ENCODE measurements around the gene AIFM1. TPM values are rescaled to one million over a fixed set of nuclear protein-coding genes. Genes with fewer than 3 reads are reported as not detected.
A peak's percentile ranks its signal among the peaks of the same experiment; 100 is the strongest.

AIFM1 gene
- polyA plus RNA-seq, 1 donor: 100 TPM

- no peak for DNase-seq
Observed at GRCh38 chrX:130093271-130093670, 72.4 kb downstream of the AIFM1 start.

GRCh38 chrX:130091980-130092522 lies 73.6 kb downstream of the AIFM1 start:
- no peak for DNase-seq

GRCh38 chrX:130090364-130090763 lies 75.3 kb downstream of the AIFM1 start:
- no peak for DNase-seq

- no peak for DNase-seq
Observed at GRCh38 chrX:130086447-130087206, 79.0 kb downstream of the AIFM1 start.

DNA sequence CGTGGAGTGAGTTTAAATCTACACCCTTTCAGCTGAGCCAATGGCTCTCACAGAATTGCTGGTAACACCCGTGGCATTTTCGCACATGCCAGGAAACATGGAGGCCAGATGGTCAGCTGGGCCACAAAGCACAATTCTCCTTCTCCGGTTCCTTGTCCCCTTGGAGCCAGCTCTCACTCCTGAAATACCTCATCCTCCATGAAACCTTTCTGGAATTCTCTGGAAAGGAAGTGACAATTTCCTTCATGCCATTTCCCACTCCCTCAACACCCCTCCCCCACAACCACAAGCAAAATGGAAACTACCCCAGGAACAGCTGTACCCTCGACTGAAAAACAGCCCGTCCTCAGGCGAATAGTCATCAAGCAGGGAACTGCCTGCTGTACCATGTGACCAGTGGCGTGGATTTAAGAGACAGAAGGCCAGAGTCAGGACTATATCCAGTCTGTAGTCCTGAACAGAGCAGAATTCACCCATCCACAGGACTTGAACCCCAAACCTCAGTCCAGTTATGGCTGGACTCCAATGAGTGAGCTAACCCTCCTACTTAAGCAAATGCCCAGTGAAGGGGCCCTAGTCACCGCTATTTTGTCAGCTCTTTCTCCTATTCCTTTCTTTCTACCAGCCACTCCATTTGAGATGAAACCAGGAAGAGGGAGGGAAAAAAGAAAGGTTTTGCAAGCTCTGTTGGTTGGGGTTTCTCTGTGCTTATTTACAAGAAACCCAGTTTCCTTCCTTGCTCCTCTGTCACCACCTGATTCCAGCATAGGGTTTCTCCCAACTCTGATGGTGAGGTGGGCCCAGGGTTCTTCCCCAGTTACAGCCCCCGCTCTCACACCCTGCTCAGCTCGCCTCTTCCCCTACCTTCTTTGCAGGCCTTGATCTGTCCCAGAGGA lies 79.8 kb downstream of the AIFM1 start:
- DNase-seq: no peak

- no peak for DNase-seq
Observed at GRCh38 chrX:130084631-130085237, 80.9 kb downstream of the AIFM1 start.

DNA sequence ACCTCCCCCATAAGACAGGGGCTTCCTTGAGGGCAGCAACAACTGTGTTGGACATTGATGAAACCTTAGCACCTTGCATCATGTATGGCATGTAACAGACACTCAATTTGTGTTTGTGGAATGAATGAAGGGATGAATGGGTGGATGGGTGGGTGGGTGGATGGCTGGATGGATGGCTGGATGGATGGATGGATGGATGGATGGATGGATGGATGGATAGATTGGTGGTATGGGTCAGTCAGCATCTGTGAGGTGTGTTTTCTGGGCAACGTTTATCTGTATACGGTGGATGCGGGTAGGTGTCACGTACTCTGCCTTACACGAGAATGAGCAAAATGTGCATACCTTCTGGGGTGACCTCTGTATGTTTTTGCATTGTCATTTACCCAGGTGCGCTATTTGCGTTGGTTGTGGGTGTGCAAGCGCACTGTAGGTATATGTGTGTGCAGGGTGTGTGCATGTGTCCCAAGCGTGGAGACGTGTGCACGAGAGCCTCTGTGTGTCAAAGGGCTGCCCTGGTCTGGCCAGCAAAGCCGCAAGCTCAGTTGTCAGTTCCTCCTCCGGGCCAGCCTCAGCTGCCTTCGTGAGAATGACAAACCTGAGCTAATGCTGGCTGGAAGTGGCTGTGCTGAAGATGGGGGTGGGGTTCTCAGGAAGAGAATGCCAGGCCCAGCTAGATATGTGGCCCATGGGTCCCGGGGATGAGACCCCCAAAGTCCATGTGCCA lies 81.8 kb downstream of the AIFM1 start:
- DNase-seq: no peak

DNA sequence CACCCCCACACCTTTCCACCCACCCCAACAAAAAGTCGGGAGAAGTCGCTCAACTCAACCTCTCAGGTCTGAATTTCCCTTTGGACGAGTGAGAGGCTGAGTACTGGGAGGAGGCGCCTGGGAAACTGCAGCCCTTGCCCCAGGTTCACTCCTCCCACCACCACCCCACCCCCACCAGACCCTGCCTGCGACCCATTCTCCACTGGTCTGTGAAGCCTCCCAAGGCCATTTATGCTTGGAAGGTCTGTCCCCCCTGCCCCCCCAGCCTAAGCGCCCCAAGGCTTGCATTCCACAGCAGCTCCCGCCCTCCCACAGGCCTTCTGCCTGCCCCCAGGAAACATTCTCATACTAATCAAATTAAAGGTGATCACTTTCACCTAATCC lies 82.5 kb downstream of the AIFM1 start:
- no peak for DNase-seq

GRCh38 chrX:130082244-130083106 lies 83.2 kb downstream of the AIFM1 start:
- no peak for DNase-seq

DNA sequence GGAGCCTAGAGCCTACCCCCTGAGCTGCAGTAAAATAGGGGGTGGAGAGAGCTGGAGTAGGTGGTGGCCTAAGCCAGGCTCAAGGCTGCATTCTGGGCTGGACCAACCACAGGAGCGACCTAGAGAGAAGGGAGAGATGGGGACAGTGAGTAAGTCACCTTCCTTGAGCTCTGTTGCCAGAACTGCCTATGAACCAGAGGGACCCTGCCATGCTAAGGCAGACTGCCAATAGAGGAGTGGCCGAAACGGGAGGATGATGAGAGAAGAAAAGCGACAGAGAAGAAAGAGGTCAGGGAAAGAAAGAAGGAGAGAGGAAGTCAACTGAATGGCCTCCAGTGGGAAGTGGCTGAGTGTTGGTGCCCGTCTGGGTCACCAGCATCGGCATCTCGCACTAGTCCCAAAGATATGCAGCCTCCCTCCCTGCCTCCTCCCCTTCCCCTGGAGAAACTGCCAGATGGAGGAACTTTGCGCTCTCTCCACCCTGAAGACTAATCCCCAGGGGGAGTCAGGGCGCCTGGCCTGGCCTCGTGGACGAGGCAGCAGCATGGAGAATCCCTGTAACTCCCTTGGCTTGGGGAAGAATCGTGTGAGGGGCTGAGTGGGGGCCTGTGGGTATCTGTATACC lies 84.1 kb downstream of the AIFM1 start:
- no peak for DNase-seq

DNA sequence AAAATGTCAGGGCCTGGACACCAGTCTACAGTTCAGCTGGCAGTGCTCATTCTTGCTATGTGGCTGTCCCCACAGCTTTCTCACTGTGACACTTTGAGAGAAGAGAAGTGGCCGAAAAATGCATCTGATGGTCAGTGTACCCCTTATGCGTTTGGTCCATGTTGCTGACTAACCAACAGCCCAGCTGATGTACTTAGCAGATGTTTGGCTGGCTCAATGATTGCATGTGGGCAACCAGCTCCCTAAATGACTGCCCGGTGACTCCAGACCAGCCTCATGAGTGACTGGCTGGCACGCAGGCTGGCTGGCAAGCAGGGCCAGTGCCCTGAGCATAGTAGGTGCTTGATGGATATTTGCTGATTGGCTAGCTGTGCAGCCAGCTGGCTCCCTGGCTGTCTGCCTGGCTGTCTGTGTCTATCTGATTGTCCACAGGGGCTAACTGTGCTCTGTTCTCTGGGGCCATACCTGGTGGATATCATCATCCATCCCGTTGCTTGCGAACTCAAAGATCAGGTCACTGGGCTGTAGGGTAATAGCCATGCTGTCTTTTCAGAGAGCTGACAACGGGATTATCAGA lies 84.8 kb downstream of the AIFM1 start:
- DNase-seq: no peak

DNA sequence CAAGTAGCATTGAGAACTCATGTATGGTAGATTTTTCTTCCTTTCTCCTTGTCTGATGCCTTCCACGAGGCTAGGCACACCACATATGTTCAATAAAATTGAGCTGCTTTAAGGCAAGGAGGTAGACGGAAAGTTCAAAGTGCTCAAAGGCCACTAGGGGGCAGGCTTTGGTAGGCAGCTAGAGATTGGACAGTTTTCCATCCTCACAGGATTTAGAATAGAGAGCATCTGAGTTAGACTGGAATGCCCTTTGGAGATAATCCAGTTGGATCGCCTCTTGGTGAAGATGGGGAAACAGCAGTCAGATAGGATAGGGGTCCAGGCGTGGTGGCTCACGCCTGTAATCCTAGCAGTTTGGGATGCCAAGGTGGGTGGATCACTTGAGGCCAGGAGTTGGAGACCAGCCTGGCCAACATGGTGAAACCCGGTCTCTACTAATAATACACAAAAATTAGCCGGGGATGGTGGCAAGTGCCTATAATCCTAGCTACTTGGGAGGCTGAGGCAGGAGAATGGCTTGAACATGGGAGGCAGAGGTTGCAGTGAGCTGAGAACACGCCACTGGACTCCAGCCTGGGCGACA lies 85.7 kb downstream of the AIFM1 start:
- peak; percentile 59 for DNase-seq

Other genes starting within 250 kb of the AIFM1 start
- gene BCORL1, start 183.2 kb downstream of the AIFM1 start, polyA plus RNA-seq (ENCODE audit: insufficient read length): 16.6 TPM
- 11.7 TPM for gene ELF4, start 55.3 kb downstream of the AIFM1 start, polyA plus RNA-seq (ENCODE audit: insufficient read length)
- gene RAB33A, start 6.1 kb upstream of the AIFM1 start, polyA plus RNA-seq (ENCODE audit: insufficient read length): 0.52 TPM
- 10.2 TPM for gene ZNF280C, start 103.1 kb upstream of the AIFM1 start, polyA plus RNA-seq (ENCODE audit: insufficient read length)
- gene SLC25A14, start 174.1 kb upstream of the AIFM1 start, polyA plus RNA-seq (ENCODE audit: insufficient read length): 35.2 TPM
- not detected for gene GPR119, start 219.8 kb upstream of the AIFM1 start, polyA plus RNA-seq (ENCODE audit: insufficient read length)
- gene RBMX2, start 236.1 kb upstream of the AIFM1 start, polyA plus RNA-seq (ENCODE audit: insufficient read length): 35.9 TPM